Body of pancreas (tissue), 4 donors: Measurements from ENCODE around the gene RHBDD2.
A peak's percentile ranks its signal among the peaks of the same experiment; 100 is the strongest.

Experiments used
- POLR2A ChIP-seq, 3 donors: fragments of 450-650 bp; IDR thresholded peaks; one replicate each; pipeline ENCODE4 v1.6.1; 2016; ENCODE audit warnings: antibody characterized with exemption in 3 of 3, mild to moderate bottlenecking in 2 of 3
- TF ChIP-seq, protein P1 (sequence below), 7 experiments: fragments of 450-650 bp in 4 of 7; fragments of 200-600 bp in 3 of 7; sonication (generic) in 3 of 7; IDR thresholded peaks; one replicate each; pipeline ENCODE4 v1.5.1; 2016 to 2019; ENCODE audit warnings: antibody characterized with exemption in 7 of 7

DNA sequence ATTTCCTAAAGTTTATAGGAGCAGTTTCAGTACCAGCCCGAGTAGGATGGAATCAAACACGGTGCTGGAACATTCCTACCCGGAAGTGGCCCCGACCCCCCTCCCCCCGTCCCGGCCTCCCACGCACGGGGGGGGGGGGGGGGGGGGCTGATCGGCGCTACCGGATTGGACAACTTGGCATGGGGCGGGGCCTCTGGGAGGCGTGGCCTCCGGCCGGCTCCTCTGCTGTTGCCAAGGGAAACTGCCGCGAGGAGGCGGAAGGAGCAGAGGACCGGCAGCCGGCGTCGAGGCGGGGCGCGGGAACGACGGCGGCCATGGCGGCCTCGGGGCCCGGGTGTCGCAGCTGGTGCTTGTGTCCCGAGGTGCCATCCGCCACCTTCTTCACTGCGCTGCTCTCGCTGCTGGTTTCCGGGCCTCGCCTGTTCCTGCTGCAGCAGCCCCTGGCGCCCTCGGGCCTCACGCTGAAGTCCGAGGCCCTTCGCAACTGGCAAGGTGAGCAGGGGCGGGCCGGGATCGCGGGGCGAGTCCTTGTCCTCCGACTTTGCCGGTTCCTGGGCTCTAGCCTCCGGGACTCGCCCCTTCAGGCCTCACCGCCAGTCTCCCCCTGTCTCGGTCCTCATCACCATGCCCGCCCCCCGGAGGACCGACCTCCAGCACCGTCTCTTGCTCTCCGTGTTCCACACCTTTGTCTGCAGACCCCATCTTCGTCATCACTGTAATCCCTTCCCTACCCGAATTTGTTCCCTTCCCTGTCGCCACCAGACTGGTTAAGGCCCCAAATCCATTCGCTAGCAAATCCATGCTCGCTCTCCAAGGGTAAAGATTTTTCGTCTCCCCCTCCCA, at the start of gene RHBDD2:
- TF ChIP-seq, protein P1, sequence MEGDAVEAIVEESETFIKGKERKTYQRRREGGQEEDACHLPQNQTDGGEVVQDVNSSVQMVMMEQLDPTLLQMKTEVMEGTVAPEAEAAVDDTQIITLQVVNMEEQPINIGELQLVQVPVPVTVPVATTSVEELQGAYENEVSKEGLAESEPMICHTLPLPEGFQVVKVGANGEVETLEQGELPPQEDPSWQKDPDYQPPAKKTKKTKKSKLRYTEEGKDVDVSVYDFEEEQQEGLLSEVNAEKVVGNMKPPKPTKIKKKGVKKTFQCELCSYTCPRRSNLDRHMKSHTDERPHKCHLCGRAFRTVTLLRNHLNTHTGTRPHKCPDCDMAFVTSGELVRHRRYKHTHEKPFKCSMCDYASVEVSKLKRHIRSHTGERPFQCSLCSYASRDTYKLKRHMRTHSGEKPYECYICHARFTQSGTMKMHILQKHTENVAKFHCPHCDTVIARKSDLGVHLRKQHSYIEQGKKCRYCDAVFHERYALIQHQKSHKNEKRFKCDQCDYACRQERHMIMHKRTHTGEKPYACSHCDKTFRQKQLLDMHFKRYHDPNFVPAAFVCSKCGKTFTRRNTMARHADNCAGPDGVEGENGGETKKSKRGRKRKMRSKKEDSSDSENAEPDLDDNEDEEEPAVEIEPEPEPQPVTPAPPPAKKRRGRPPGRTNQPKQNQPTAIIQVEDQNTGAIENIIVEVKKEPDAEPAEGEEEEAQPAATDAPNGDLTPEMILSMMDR (IDR thresholded peaks at IDR 0.05): peak in 3 of 7 experiments; percentile 10 to 48 (median 38)
- TF ChIP-seq POLR2A (IDR thresholded peaks at IDR 0.05): peak; percentile 86 to 91 (median 90)
